HG02970 (cell line): ENCODE results near the gene OR5P2.
"Not testable (repeated sequence)": the region's sequence is repeated elsewhere in the genome, so short reads cannot be mapped to it uniquely, and the experiment has no call there.

Source experiments
- ATAC-seq: cut with Tn5 transposase; IDR thresholded peaks from one replicate; pipeline ENCODE4 v1.9.1; 2021; ENCODE audit warnings: mild to moderate bottlenecking, moderate library complexity, moderate number of reproducible peaks; ENCODE audit not compliant: unreplicated experiment, low FRiP score

Gene OR5P2

GRCh38 chr11:7796842-7797241 is at the start of gene OR5P2:
Gene OR5P2 (minus strand): TSS chr11:7796942. CDS start chr11:7796942, 0 bp downstream.
- ATAC-seq, result no peak

- no peak for ATAC-seq
These were observed 49.3 kb upstream of the OR5P2 start for GRCh38 chr11:7846003-7846402.

GRCh38 chr11:7844986-7845385 is 48.2 kb upstream of the OR5P2 start:
- no peak for ATAC-seq

- ATAC-seq, result no peak
These were observed 47.8 kb upstream of the OR5P2 start for GRCh38 chr11:7844521-7844920.

GRCh38 chr11:7840578-7840977 is 43.8 kb upstream of the OR5P2 start:
- ATAC-seq, result no peak

- ATAC-seq, result no peak
These were observed 36.8 kb upstream of the OR5P2 start for GRCh38 chr11:7833527-7833926.

- no peak for ATAC-seq
These were observed 34.0 kb upstream of the OR5P2 start, which contains the start of gene OR5P3 for GRCh38 chr11:7830740-7831139. Gene OR5P3 (minus strand): TSS chr11:7830840.

GRCh38 chr11:7826324-7826723 is 29.6 kb upstream of the OR5P2 start:
- ATAC-seq, result no peak

GRCh38 chr11:7820417-7820816 is 23.7 kb upstream of the OR5P2 start:
- ATAC-seq, result not testable (repeated sequence)

- ATAC-seq, result not testable (repeated sequence)
These were observed 18.2 kb upstream of the OR5P2 start for GRCh38 chr11:7814897-7815296.

- ATAC-seq, result not testable (repeated sequence)
These were observed 13.6 kb upstream of the OR5P2 start for GRCh38 chr11:7810301-7810700.

- no peak for ATAC-seq
These were observed 3.5 kb downstream of the OR5P2 start for GRCh38 chr11:7793233-7793632.

- peak; percentile 86 for ATAC-seq
These were observed 9.5 kb downstream of the OR5P2 start for GRCh38 chr11:7787239-7787638.

GRCh38 chr11:7775689-7776088 is 21.1 kb downstream of the OR5P2 start:
- ATAC-seq, result no peak

GRCh38 chr11:7764301-7764700 is 32.4 kb downstream of the OR5P2 start:
- ATAC-seq, result not testable (repeated sequence)

GRCh38 chr11:7759010-7759409 is 37.7 kb downstream of the OR5P2 start:
- ATAC-seq, result no peak

GRCh38 chr11:7749456-7749855 is 47.3 kb downstream of the OR5P2 start:
- ATAC-seq, result no peak
